MCF 10A (cell line): Measurements from ENCODE around the gene XPC. TPM values are rescaled to one million over a fixed set of nuclear protein-coding genes. Genes with fewer than 3 reads are reported as not detected.

Experiments used
- BruUV-seq: library from RNA; stranded (reverse); fragments of 400-500 nt; replicated peaks from 2 replicates; lab custom pipeline; 2021; lab: Mats Ljungman, UMichigan
- CTCF ChIA-PET: fragments of 300-600 bp; sonication (Branson Sonifier 250); formaldehyde crosslinking; extraction: SDS; loops from one replicate; lab custom pipeline; 2021; ENCODE audit warnings: antibody characterized with exemption, inconsistent platforms; lab: Yijun Ruan, JAX
- POLR2A ChIA-PET: fragments of 300-600, 350-650 bp; sonication (Branson Sonifier 250); formaldehyde crosslinking; extraction: SDS; loops from one replicate; lab custom pipeline; 2020; ENCODE audit warnings: antibody characterized with exemption, inconsistent platforms; lab: Yijun Ruan, JAX
- DNase-seq: peaks from one replicate; pipeline ENCODE4 v3.0.0-alpha.2; 2018; ENCODE audit not compliant: unreplicated experiment
- H3K27ac Mint-ChIP-seq: one replicate; pipeline ENCODE4 v1.8.0; 2022; ENCODE audit warnings: mild to moderate bottlenecking, low read depth, mixed read lengths; ENCODE audit not compliant: unreplicated experiment
- H3K27me3 Mint-ChIP-seq: one replicate; pipeline ENCODE4 v1.8.0; 2022; ENCODE audit warnings: mixed read lengths; ENCODE audit not compliant: insufficient read depth, unreplicated experiment
- H3K36me3 Mint-ChIP-seq: one replicate; pipeline ENCODE4 v1.8.0; 2022; ENCODE audit warnings: mild to moderate bottlenecking, moderate library complexity, mixed read lengths; ENCODE audit not compliant: insufficient read depth, unreplicated experiment
- H3K4me1 Mint-ChIP-seq: one replicate; pipeline ENCODE4 v1.8.0; 2022; ENCODE audit warnings: mixed read lengths; ENCODE audit not compliant: insufficient read depth, unreplicated experiment
- H3K4me3 Mint-ChIP-seq: one replicate; pipeline ENCODE4 v1.8.0; 2022; ENCODE audit warnings: mild to moderate bottlenecking, moderate library complexity, mixed read lengths; ENCODE audit not compliant: unreplicated experiment
- H3K9me3 Mint-ChIP-seq: one replicate; pipeline ENCODE4 v1.8.0; 2022; ENCODE audit warnings: mixed read lengths; ENCODE audit not compliant: unreplicated experiment
- CTCF ChIP-seq: fragments of 200-600 bp; IDR thresholded peaks from one replicate; pipeline ENCODE4 v1.8.0; 2022; ENCODE audit warnings: antibody characterized with exemption, mild to moderate bottlenecking; ENCODE audit not compliant: unreplicated experiment
- intact Hi-C: fragments of 100-400 bp; cut with micrococcal nuclease; formaldehyde crosslinking; loops from 2 replicates; pipeline ENCODE4 v1.14.1; 2022
- total RNA-seq: library from RNA; stranded (reverse); gene quantifications from 2 replicates; pipeline ENCODE4 v1.2.3, GENCODE V29; 2022

The XPC gene
- total RNA-seq, 1 experiment from 2014 or later: 73.3 TPM

GRCh38 chr3:14221902-14222301 is 43.5 kb upstream of the XPC start:
- Mint-ChIP-seq H3K4me3 (no peak overlapping the region), H3K9me3 (peaks cover 27% of the 10 kb centered on the region), H3K36me3 (peaks cover 6% of the 10 kb centered on the region), H3K27me3 (no peaks in the 10 kb centered on the region), H3K4me1 (no peaks in the 10 kb centered on the region), H3K27ac (no peak overlapping the region)
- POLR2A ChIA-PET: interaction anchor here (0.7 to 1.0 kb wide), 3 partner anchors 12 to 19 kb away, joined by 3 to 6 read pairs (median 5); no protein-coding TSS in a partner anchor
- no peak for DNase-seq
- BruUV-seq: no TSS peak
- no peak for TF ChIP-seq CTCF
- intact Hi-C loops: no loop called here
- CTCF ChIA-PET: interaction anchor here (0.9 to 2.5 kb wide), 4 partner anchors 9 to 705 kb away, joined by 3 to 16 read pairs (median 3); no protein-coding TSS in a partner anchor

GRCh38 chr3:14220933-14221332 is 42.5 kb upstream of the XPC start:
- intact Hi-C loops: no loop called here
- ChIA-PET POLR2A (no interaction called here), CTCF (no interaction called here)

GRCh38 chr3:14218355-14218754 is 40.0 kb upstream of the XPC start:
- peaks cover 27% of the 10 kb centered on the region for H3K9me3 Mint-ChIP-seq
- no peak for TF ChIP-seq CTCF
- peaks cover 6% of the 10 kb centered on the region for H3K36me3 Mint-ChIP-seq
- intact Hi-C loops: no loop called here
- no peaks in the 10 kb centered on the region for H3K27me3 Mint-ChIP-seq
- H3K4me3 Mint-ChIP-seq: no peak overlapping the region
- ChIA-PET POLR2A (no interaction called here), CTCF (interaction anchor here (0.6 to 0.8 kb wide), 2 partner anchors 15 to 250 kb away, joined by 4 read pairs; no protein-coding TSS in a partner anchor)
- BruUV-seq: no TSS peak
- H3K27ac Mint-ChIP-seq: no peak overlapping the region
- H3K4me1 Mint-ChIP-seq: no peaks in the 10 kb centered on the region
- DNase-seq: no peak

More at GRCh38 chr3:14220933-14221332, 42.5 kb upstream of the XPC start:
- Mint-ChIP-seq H3K4me3 (no peak overlapping the region), H3K27me3 (no peaks in the 10 kb centered on the region), H3K36me3 (peaks cover 6% of the 10 kb centered on the region), H3K9me3 (peaks cover 27% of the 10 kb centered on the region), H3K27ac (no peak overlapping the region), H3K4me1 (no peaks in the 10 kb centered on the region)
- no peak for TF ChIP-seq CTCF
- DNase-seq: no peak
- no TSS peak for BruUV-seq

- H3K9me3 Mint-ChIP-seq: peaks cover 14% of the 10 kb centered on the region
- H3K27me3 Mint-ChIP-seq: no peaks in the 10 kb centered on the region
- ChIA-PET CTCF (interaction anchor here (1.2 kb wide), 1 partner anchor 12 kb away, joined by 5 read pairs; no protein-coding TSS in a partner anchor), POLR2A (interaction anchor here (0.6 kb wide), 1 partner anchor 103 kb away, joined by 3 read pairs; no protein-coding TSS in a partner anchor)
- H3K4me3 Mint-ChIP-seq: no peak overlapping the region
- H3K36me3 Mint-ChIP-seq: peaks cover 6% of the 10 kb centered on the region
- no TSS peak for BruUV-seq
- H3K27ac Mint-ChIP-seq: no peak overlapping the region
- no peak for TF ChIP-seq CTCF
- intact Hi-C loops: no loop called here
- no peak for DNase-seq
- H3K4me1 Mint-ChIP-seq: no peaks in the 10 kb centered on the region
Measured at GRCh38 chr3:14216257-14217048, 38.1 kb upstream of the XPC start.
